ENCODE data around the gene MECP2.

DNA sequence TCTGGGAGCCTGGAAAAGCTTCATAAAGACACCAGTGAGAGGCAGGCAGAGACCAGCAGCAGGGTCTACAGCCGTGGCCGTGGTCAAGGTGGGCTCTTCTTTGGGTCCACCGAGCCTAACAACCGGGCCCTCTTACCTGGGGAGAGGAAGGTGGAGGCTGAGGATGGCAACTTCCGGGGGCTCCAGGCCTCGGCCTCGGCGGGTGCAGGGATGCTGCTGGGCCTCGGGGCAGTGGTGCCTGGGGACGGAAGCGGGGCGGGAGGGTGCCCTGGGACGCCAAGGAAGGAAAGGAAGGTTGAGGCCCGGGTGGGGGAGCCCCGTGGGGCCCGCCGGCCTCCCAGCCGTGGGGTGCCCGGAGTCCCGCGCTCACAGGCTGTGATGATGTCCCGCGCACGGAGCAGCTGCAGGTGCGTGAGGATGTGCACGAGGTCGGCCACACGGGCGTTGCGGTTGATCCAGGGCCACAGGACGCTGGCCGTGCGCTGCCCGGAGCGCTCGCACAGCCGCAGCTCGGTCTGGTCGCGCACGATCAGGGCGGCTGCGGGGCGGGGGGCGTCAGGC, 78.4 kb downstream of the MECP2 start:
- TF ChIP-seq, protein P1, sequence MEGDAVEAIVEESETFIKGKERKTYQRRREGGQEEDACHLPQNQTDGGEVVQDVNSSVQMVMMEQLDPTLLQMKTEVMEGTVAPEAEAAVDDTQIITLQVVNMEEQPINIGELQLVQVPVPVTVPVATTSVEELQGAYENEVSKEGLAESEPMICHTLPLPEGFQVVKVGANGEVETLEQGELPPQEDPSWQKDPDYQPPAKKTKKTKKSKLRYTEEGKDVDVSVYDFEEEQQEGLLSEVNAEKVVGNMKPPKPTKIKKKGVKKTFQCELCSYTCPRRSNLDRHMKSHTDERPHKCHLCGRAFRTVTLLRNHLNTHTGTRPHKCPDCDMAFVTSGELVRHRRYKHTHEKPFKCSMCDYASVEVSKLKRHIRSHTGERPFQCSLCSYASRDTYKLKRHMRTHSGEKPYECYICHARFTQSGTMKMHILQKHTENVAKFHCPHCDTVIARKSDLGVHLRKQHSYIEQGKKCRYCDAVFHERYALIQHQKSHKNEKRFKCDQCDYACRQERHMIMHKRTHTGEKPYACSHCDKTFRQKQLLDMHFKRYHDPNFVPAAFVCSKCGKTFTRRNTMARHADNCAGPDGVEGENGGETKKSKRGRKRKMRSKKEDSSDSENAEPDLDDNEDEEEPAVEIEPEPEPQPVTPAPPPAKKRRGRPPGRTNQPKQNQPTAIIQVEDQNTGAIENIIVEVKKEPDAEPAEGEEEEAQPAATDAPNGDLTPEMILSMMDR (conservative IDR thresholded peaks at IDR 0.05; ENCODE audit: low read length), result no peak
- TF ChIP-seq EZH2phosphoT487 (IDR thresholded peaks at IDR 0.05; ENCODE audit: borderline replicate concordance), result no peak
